Upper lobe of left lung (tissue), 4 donors: ENCODE data around the gene OGFOD2.

Source experiments
- EP300 ChIP-seq, 4 donors: sonication (generic); formaldehyde crosslinking; IDR thresholded peaks; one replicate each; pipeline ENCODE4 v1.5.1; 2017; ENCODE audit warnings: antibody characterized with exemption in 4 of 4, control low read depth in 2 of 4
- POLR2A ChIP-seq, 4 donors: fragments of 450-650 bp; IDR thresholded peaks; one replicate each; pipeline ENCODE4 v1.5.1; 2016 to 2017; ENCODE audit warnings: antibody characterized with exemption in 4 of 4, mild to moderate bottlenecking in 2 of 4
- POLR2AphosphoS5 ChIP-seq, 2 donors: sonication (generic); formaldehyde crosslinking; IDR thresholded peaks; one replicate each; pipeline ENCODE4 v1.5.1; 2017; ENCODE audit warnings: antibody characterized with exemption in 2 of 2
- TF ChIP-seq, protein P1 (sequence below), 6 experiments: fragments of 450-650 bp in 4 of 6; fragments of 200-600 bp in 2 of 6; sonication (generic) in 2 of 6; IDR thresholded peaks; one replicate each; pipeline ENCODE4 v1.5.1; 2016 to 2019; ENCODE audit warnings: antibody characterized with exemption in 6 of 6

DNA sequence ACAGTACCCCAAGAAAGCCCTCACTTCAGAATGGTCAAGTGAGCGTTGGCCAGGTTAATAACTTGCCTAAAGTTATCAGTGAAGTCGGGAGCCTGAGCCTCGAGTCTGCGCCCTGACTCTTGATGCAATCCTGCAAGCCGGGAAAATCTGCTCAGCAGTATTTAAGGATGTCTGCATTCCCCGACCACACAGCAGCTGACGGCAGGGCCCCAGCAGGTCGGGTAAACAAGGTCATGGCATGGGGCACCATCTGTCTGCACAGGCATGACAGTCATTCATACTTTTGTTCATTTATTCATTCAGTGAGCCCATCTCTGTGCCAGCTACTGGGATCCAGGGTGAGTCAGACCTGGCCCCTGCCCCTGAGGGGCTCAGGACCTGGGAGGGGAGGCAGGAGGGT is 19.9 kb upstream of the OGFOD2 start:
- TF ChIP-seq, protein P1, sequence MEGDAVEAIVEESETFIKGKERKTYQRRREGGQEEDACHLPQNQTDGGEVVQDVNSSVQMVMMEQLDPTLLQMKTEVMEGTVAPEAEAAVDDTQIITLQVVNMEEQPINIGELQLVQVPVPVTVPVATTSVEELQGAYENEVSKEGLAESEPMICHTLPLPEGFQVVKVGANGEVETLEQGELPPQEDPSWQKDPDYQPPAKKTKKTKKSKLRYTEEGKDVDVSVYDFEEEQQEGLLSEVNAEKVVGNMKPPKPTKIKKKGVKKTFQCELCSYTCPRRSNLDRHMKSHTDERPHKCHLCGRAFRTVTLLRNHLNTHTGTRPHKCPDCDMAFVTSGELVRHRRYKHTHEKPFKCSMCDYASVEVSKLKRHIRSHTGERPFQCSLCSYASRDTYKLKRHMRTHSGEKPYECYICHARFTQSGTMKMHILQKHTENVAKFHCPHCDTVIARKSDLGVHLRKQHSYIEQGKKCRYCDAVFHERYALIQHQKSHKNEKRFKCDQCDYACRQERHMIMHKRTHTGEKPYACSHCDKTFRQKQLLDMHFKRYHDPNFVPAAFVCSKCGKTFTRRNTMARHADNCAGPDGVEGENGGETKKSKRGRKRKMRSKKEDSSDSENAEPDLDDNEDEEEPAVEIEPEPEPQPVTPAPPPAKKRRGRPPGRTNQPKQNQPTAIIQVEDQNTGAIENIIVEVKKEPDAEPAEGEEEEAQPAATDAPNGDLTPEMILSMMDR (IDR thresholded peaks at IDR 0.05), result no peak
- no peak for TF ChIP-seq POLR2A (IDR thresholded peaks at IDR 0.05)
- TF ChIP-seq POLR2AphosphoS5 (IDR thresholded peaks at IDR 0.05), result no peak
- no peak for TF ChIP-seq EP300 (IDR thresholded peaks at IDR 0.05)
